H9 (cell line): ENCODE measurements around the gene AKNA. TPM values are rescaled to one million over a fixed set of nuclear protein-coding genes. Genes with fewer than 3 reads are reported as not detected.

ENCODE experiments used
- DNase-seq: peaks from one replicate; pipeline ENCODE4 v3.0.0-alpha.2; 2017
- H2AFZ ChIP-seq: one replicate; pipeline ENCODE4 v1.6.1; 2013; ENCODE audit warnings: mild to moderate bottlenecking, low read length, control low read depth, moderate library complexity
- H2AK5ac ChIP-seq: 2 replicates; pipeline ENCODE4 v1.6.1; 2013; ENCODE audit warnings: low read length, control low read depth, mixed read lengths; ENCODE audit not compliant: insufficient read length
- H2BK120ac ChIP-seq: one replicate; pipeline ENCODE4 v1.6.1; 2013; ENCODE audit warnings: low read depth, mild to moderate bottlenecking, low read length, control low read depth, inconsistent platforms; ENCODE audit not compliant: poor library complexity, severe bottlenecking
- H2BK12ac ChIP-seq: 2 replicates; pipeline ENCODE4 v1.6.1; 2013; ENCODE audit warnings: low read length, control low read depth, mixed read lengths, low read depth; ENCODE audit not compliant: insufficient read length
- H2BK15ac ChIP-seq: 2 replicates; pipeline ENCODE4 v1.6.1; 2013; ENCODE audit warnings: low read depth, low read length, control low read depth
- H2BK20ac ChIP-seq: one replicate; pipeline ENCODE4 v1.6.1; 2013; ENCODE audit warnings: low read depth, mild to moderate bottlenecking, low read length, control low read depth, inconsistent platforms; ENCODE audit not compliant: poor library complexity, severe bottlenecking
- H2BK5ac ChIP-seq: 2 replicates; pipeline ENCODE4 v1.6.1; 2013; ENCODE audit warnings: low read length, control low read depth, mixed read lengths; ENCODE audit not compliant: insufficient read length
- H3K14ac ChIP-seq: 2 replicates; pipeline ENCODE4 v1.6.1; 2013; ENCODE audit warnings: low read length, control low read depth; ENCODE audit not compliant: insufficient read depth
- H3K18ac ChIP-seq: 2 replicates; pipeline ENCODE4 v1.6.1; 2013; ENCODE audit warnings: low read depth, mild to moderate bottlenecking, mixed read lengths, low read length, control low read depth; ENCODE audit not compliant: insufficient read length
- H3K23ac ChIP-seq: 2 replicates; pipeline ENCODE4 v1.6.1; 2013; ENCODE audit warnings: low read length, control low read depth, mixed read lengths, low read depth; ENCODE audit not compliant: insufficient read length
- H3K23me2 ChIP-seq: 2 replicates; pipeline ENCODE4 v1.6.1; 2013; ENCODE audit warnings: low read depth, mild to moderate bottlenecking, mixed read lengths, low read length, control low read depth; ENCODE audit not compliant: insufficient read length, poor library complexity, severe bottlenecking
- H3K27ac ChIP-seq: 2 replicates; pipeline ENCODE4 v1.5.1; 2013; ENCODE audit warnings: low read length, control low read depth, mixed read lengths, low read depth; ENCODE audit not compliant: insufficient read length
- H3K27me3 ChIP-seq: 2 replicates; pipeline ENCODE4 v1.6.1; 2013; ENCODE audit warnings: low read length, control low read depth, inconsistent platforms; ENCODE audit not compliant: insufficient read depth
- H3K4ac ChIP-seq: 2 replicates; pipeline ENCODE4 v1.6.1; 2013; ENCODE audit warnings: low read depth, mild to moderate bottlenecking, control low read depth, inconsistent platforms, low read length, moderate library complexity
- H3K4me1 ChIP-seq: 2 replicates; pipeline ENCODE4 v1.6.1; 2013; ENCODE audit warnings: low read length, control low read depth, inconsistent platforms; ENCODE audit not compliant: insufficient read depth
- H3K4me2 ChIP-seq: 2 replicates; pipeline ENCODE4 v1.6.1; 2013; ENCODE audit warnings: low read length, control low read depth, mixed read lengths; ENCODE audit not compliant: insufficient read length, insufficient read depth
- H3K56ac ChIP-seq: 2 replicates; pipeline ENCODE4 v1.6.1; 2013; ENCODE audit warnings: low read depth, mild to moderate bottlenecking, mixed read lengths, low read length, control low read depth; ENCODE audit not compliant: insufficient read length
- H3K79me1 ChIP-seq: 2 replicates; pipeline ENCODE4 v1.6.1; 2013; ENCODE audit warnings: low read depth, mild to moderate bottlenecking, moderate library complexity, low read length, control low read depth, inconsistent platforms; ENCODE audit not compliant: insufficient read depth, poor library complexity, severe bottlenecking
- H3K79me2 ChIP-seq: 2 replicates; pipeline ENCODE4 v1.6.1; 2013; ENCODE audit warnings: low read length, control low read depth, inconsistent platforms; ENCODE audit not compliant: insufficient read depth
- H3K9ac ChIP-seq: 2 replicates; pipeline ENCODE4 v1.6.1; 2013; ENCODE audit warnings: low read length, control low read depth, mixed read lengths; ENCODE audit not compliant: insufficient read length; ENCODE audit errors: extremely low read depth
- H3K9me3 ChIP-seq: one replicate; pipeline ENCODE4 v1.6.1; 2013; ENCODE audit warnings: low read depth, low read length, inconsistent platforms; ENCODE audit not compliant: control insufficient read depth
- H3T11ph ChIP-seq: one replicate; pipeline ENCODE4 v1.6.1; 2013; ENCODE audit warnings: mild to moderate bottlenecking, low read length, control low read depth, inconsistent platforms
- H4K20me1 ChIP-seq: one replicate; pipeline ENCODE4 v1.6.1; 2013; ENCODE audit not compliant: control insufficient read depth, insufficient read length, insufficient read depth
- H4K5ac ChIP-seq: 2 replicates; pipeline ENCODE4 v1.6.1; 2013; ENCODE audit warnings: low read depth, mild to moderate bottlenecking, mixed read lengths, low read length, control low read depth; ENCODE audit not compliant: insufficient read length
- H4K8ac ChIP-seq: replicated peaks from 2 replicates; pipeline ENCODE4 v1.6.1; 2013; ENCODE audit warnings: low read length, control low read depth, mixed read lengths, low read depth; ENCODE audit not compliant: insufficient read length
- H4K91ac ChIP-seq: 2 replicates; pipeline ENCODE4 v1.6.1; 2013; ENCODE audit warnings: low read depth, mild to moderate bottlenecking, moderate library complexity, mixed read lengths, low read length, control low read depth; ENCODE audit not compliant: insufficient read length
- H3K27ac Mint-ChIP-seq, 3 experiments: 2 replicates in 2 of 3; 3 replicates in 1 of 3; pipeline ENCODE4 v1.8.0; 2020 to 2021; ENCODE audit warnings: mixed read lengths in 3 of 3, mild to moderate bottlenecking in 1 of 3, moderate library complexity in 1 of 3
- H3K27me3 Mint-ChIP-seq: 2 replicates; pipeline ENCODE4 v1.8.0; 2021; ENCODE audit warnings: low read depth, mild to moderate bottlenecking, moderate library complexity, mixed read lengths
- H3K36me3 Mint-ChIP-seq, 3 experiments: 2 replicates in 2 of 3; 3 replicates in 1 of 3; pipeline ENCODE4 v1.8.0; 2020 to 2021; ENCODE audit warnings: low read depth in 3 of 3, mixed read lengths in 3 of 3; ENCODE audit not compliant: insufficient read depth in 1 of 3
- H3K4me1 Mint-ChIP-seq, 2 experiments: 2 replicates each; pipeline ENCODE4 v1.8.0; 2020; ENCODE audit warnings: mixed read lengths in 2 of 2
- H3K4me3 Mint-ChIP-seq, 2 experiments: 2 replicates in 1 of 2; 3 replicates in 1 of 2; pipeline ENCODE4 v1.8.0; 2020 to 2021; ENCODE audit warnings: mild to moderate bottlenecking in 2 of 2, mixed read lengths in 2 of 2, moderate library complexity in 1 of 2
- H3K9me3 Mint-ChIP-seq, 2 experiments: 2 replicates in 1 of 2; 3 replicates in 1 of 2; pipeline ENCODE4 v1.8.0; 2020; ENCODE audit warnings: mild to moderate bottlenecking in 2 of 2, mixed read lengths in 2 of 2, moderate library complexity in 1 of 2
- CTCF ChIP-seq: fragments of 200-600 bp; sonication (generic); conservative IDR thresholded peaks from 3 replicates; pipeline ENCODE4 v1.8.0; 2021; ENCODE audit warnings: antibody characterized with exemption, mild to moderate bottlenecking
- WGBS: extraction: QIAGEN DNeasy Blood & Tissue Kit; methylation state at CpG from one replicate; pipeline ENCODE4 v1.1.7; 2013; ENCODE audit warnings: missing lambda C conversion rate, low lambda C conversion rate, mixed read lengths; ENCODE audit not compliant: insufficient read length; ENCODE audit errors: extremely low coverage; 5-methylcytosine and 5-hydroxymethylcytosine counted together
- total RNA-seq: library from RNA; stranded (reverse); gene quantifications from 2 replicates; pipeline ENCODE4 v1.2.1, GENCODE V29; 2021

Gene AKNA
- total RNA-seq, 1 experiment from 2014 or later, result 19.7 TPM

- Mint-ChIP-seq H3K36me3 (peaks cover 0 to 9% (median 0%) of the 10 kb centered on the region in 3 experiments; a peak in 4 of 7 replicates), H3K4me3 (peak overlapping the region in 1 of 2 experiments; percentile 32; a peak in 1 of 5 replicates)
- no peak overlapping the region for H2BK20ac ChIP-seq
Observed at GRCh38 chr9:114395768-114396167, 8.0 kb upstream of the AKNA start.

More at GRCh38 chr9:114395768-114396167, 8.0 kb upstream of the AKNA start:
- Histone ChIP-seq H3K9me3 (no peaks in the 10 kb centered on the region), H3K9ac (no peak overlapping the region), H4K20me1 (no peaks in the 10 kb centered on the region), H3K4ac (no peak overlapping the region), H3K27ac (no peak overlapping the region), H2BK120ac (no peak overlapping the region), H3K23me2 (no peaks in the 10 kb centered on the region), H2AK5ac (no peak overlapping the region), H4K5ac (no peak overlapping the region), H3K27me3 (no peaks in the 10 kb centered on the region), H4K8ac (no peak overlapping the region), H3K79me1 (no peaks in the 10 kb centered on the region), H3K23ac (no peak overlapping the region), H3T11ph (no peak overlapping the region), H3K14ac (no peak overlapping the region), H2AFZ (no peak overlapping the region), H2BK5ac (no peak overlapping the region), H3K56ac (no peak overlapping the region), H3K18ac (no peak overlapping the region), H3K4me2 (no peak overlapping the region), H4K91ac (no peak overlapping the region), H2BK15ac (no peak overlapping the region), H3K4me1 (no peaks in the 10 kb centered on the region; the same call in 1 of the 2 replicates), H2BK12ac (no peak overlapping the region), H3K79me2 (no peaks in the 10 kb centered on the region)
- Mint-ChIP-seq H3K4me1 (peaks cover 27 to 40% of the 10 kb centered on the region in 2 experiments), H3K27me3 (no peaks in the 10 kb centered on the region; the same call in 1 of the 2 replicates), H3K27ac (peak overlapping the region in 1 of 3 experiments; percentile 23; a peak in 1 of 7 replicates), H3K9me3 (no peaks in the 10 kb centered on the region; a peak in 1 of 5 replicates)
- DNase-seq, result no peak
- no peak for TF ChIP-seq CTCF
- no CpG with 5 or more reads among the region's 5 CpGs for WGBS
